Measurements from ENCODE around the gene USP11. TPM values are rescaled to one million over a fixed set of nuclear protein-coding genes. Genes with fewer than 3 reads are reported as not detected.

USP11 gene
- total RNA-seq, 2 donors from 2014 or later, result 113 to 214 TPM

DNA sequence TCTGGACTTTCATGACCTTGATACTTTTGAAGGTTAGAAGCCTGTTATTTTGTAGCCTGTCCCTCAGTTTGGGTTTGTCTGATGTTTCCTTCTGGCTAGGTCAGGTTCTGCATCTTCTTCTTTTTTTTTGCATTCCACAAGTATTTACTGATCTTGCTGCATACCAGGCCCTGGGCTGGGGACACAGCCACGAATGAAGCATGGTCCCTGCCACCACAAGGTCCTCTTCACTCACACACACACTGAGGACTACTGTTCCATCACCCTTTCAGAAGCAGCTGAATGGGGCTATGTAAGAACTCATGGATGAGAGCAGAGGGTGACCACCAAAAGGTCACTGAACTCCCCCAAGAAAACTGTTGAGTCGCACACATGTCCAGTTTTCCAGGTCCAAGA, 39.2 kb downstream of the USP11 start:
- TF ChIP-seq, protein P1, sequence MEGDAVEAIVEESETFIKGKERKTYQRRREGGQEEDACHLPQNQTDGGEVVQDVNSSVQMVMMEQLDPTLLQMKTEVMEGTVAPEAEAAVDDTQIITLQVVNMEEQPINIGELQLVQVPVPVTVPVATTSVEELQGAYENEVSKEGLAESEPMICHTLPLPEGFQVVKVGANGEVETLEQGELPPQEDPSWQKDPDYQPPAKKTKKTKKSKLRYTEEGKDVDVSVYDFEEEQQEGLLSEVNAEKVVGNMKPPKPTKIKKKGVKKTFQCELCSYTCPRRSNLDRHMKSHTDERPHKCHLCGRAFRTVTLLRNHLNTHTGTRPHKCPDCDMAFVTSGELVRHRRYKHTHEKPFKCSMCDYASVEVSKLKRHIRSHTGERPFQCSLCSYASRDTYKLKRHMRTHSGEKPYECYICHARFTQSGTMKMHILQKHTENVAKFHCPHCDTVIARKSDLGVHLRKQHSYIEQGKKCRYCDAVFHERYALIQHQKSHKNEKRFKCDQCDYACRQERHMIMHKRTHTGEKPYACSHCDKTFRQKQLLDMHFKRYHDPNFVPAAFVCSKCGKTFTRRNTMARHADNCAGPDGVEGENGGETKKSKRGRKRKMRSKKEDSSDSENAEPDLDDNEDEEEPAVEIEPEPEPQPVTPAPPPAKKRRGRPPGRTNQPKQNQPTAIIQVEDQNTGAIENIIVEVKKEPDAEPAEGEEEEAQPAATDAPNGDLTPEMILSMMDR (conservative IDR thresholded peaks at IDR 0.05), result no peak
- H3K9me3 Mint-ChIP-seq, result peaks cover 46% of the 10 kb centered on the region
- H3K36me3 Mint-ChIP-seq (ENCODE audit: low read depth), result no peaks in the 10 kb centered on the region

GRCh38 chrX:47273011-47273730, 40.4 kb downstream of the USP11 start:
- TF ChIP-seq, protein P1 (conservative IDR thresholded peaks at IDR 0.05), result no peak
- Mint-ChIP-seq H3K36me3 (ENCODE audit: low read depth) (no peaks in the 10 kb centered on the region), H3K27me3 (ENCODE audit: insufficient read depth) (no peaks in the 10 kb centered on the region), H3K4me3 (no peak overlapping the region), H3K4me1 (no peaks in the 10 kb centered on the region), H3K9me3 (peaks cover 46% of the 10 kb centered on the region), H3K27ac (no peak overlapping the region)
- WGBS, 2 experiments (ENCODE audit: insufficient coverage in 1 of 2, insufficient read length in 1 of 2), result 0 to 77% methylated on average over 1 to 7 of the region's 7 CpGs
- Histone ChIP-seq H3K27ac (ENCODE audit: low read depth, low read length) (no peak overlapping the region), H3K4me3 (ENCODE audit: low read length) (no peak overlapping the region), H3K36me3 (ENCODE audit: control insufficient read depth, insufficient read depth, low read length) (no peaks in the 10 kb centered on the region), H3K27me3 (ENCODE audit: control insufficient read depth, insufficient read depth, low read length, poor library complexity, severe bottlenecking) (no peaks in the 10 kb centered on the region), H3K4me1 (ENCODE audit: control insufficient read depth, insufficient read depth, low read length) (no peaks in the 10 kb centered on the region), H3K9me3 (ENCODE audit: control insufficient read depth, low read length) (no peaks in the 10 kb centered on the region), H3K9ac (ENCODE audit: extremely low read depth, low read length, poor library complexity, severe bottlenecking) (no peak overlapping the region)
- no peak for DNase-seq

More for the DNA sequence above, 39.2 kb downstream of the USP11 start:
- H3K4me3 Mint-ChIP-seq, result no peak overlapping the region
- H3K4me1 Mint-ChIP-seq, result no peaks in the 10 kb centered on the region
- no peaks in the 10 kb centered on the region for H3K36me3 ChIP-seq (ENCODE audit: control insufficient read depth, insufficient read depth, low read length)
- H3K9me3 ChIP-seq (ENCODE audit: control insufficient read depth, low read length), result no peaks in the 10 kb centered on the region
- no peak overlapping the region for H3K27ac ChIP-seq (ENCODE audit: low read depth, low read length)
- no peaks in the 10 kb centered on the region for H3K27me3 ChIP-seq (ENCODE audit: control insufficient read depth, insufficient read depth, low read length, poor library complexity, severe bottlenecking)
- no peak overlapping the region for H3K4me3 ChIP-seq (ENCODE audit: low read length)
- no peak for DNase-seq
- H3K9ac ChIP-seq (ENCODE audit: extremely low read depth, low read length, poor library complexity, severe bottlenecking), result no peak overlapping the region
- no peaks in the 10 kb centered on the region for H3K27me3 Mint-ChIP-seq (ENCODE audit: insufficient read depth)
- H3K4me1 ChIP-seq (ENCODE audit: control insufficient read depth, insufficient read depth, low read length), result no peaks in the 10 kb centered on the region
- WGBS, 2 experiments (ENCODE audit: insufficient coverage in 1 of 2, insufficient read length in 1 of 2), result 80% methylated on average over 2 of the region's 2 CpGs; no CpG with 5 or more reads in 1 of the 2 experiments
- H3K27ac Mint-ChIP-seq, result no peak overlapping the region

DNA sequence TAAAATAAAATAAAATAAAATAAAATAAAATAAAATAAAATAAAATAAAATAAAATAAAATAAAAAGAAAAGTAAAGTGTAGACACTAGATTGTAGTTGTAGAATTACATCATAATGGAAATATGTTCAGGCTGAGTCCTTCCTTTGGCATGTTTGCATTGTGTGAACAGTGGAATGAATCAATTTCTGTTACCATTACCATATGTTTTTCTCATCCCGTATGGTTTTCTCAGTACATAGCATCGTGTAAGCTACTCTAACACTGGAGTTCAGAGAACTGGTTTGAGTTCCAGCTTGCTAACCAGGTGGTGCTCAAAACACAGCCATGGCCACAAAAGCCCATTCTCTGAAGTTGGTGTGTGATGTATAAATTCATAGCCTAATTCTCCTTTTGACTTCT, 45.9 kb downstream of the USP11 start:
- DNase-seq, result no peak
- no peak overlapping the region for H3K27ac ChIP-seq (ENCODE audit: low read depth, low read length)
- no peak overlapping the region for H3K27ac Mint-ChIP-seq
- H3K27me3 ChIP-seq (ENCODE audit: control insufficient read depth, insufficient read depth, low read length, poor library complexity, severe bottlenecking), result no peaks in the 10 kb centered on the region
- H3K9ac ChIP-seq (ENCODE audit: extremely low read depth, low read length, poor library complexity, severe bottlenecking), result no peak overlapping the region
- no peaks in the 10 kb centered on the region for H3K36me3 Mint-ChIP-seq (ENCODE audit: low read depth)
- H3K4me1 ChIP-seq (ENCODE audit: control insufficient read depth, insufficient read depth, low read length), result no peaks in the 10 kb centered on the region
- H3K27me3 Mint-ChIP-seq (ENCODE audit: insufficient read depth), result no peaks in the 10 kb centered on the region
- TF ChIP-seq, protein P1 (conservative IDR thresholded peaks at IDR 0.05), result no peak
- no peaks in the 10 kb centered on the region for H3K9me3 ChIP-seq (ENCODE audit: control insufficient read depth, low read length)
- no peaks in the 10 kb centered on the region for H3K36me3 ChIP-seq (ENCODE audit: control insufficient read depth, insufficient read depth, low read length)
- no peak overlapping the region for H3K4me3 ChIP-seq (ENCODE audit: low read length)
- peaks cover 43% of the 10 kb centered on the region for H3K9me3 Mint-ChIP-seq
- no peak overlapping the region for H3K4me3 Mint-ChIP-seq
- 100% methylated on average over 2 of the region's 2 CpGs; no CpG with 5 or more reads in 1 of the 2 experiments for WGBS, 2 experiments (ENCODE audit: insufficient coverage in 1 of 2, insufficient read length in 1 of 2)
- H3K4me1 Mint-ChIP-seq, result no peaks in the 10 kb centered on the region

Data from endodermal cell (in vitro differentiated cells).